MM.1S (cell line): ENCODE measurements around the gene MAPK9.

Experiments used
- DNase-seq: peaks from one replicate; pipeline ENCODE4 v3.0.0-alpha.2; 2015
- H2AFZ ChIP-seq: fragments of 300-600 bp; sonication (generic); 2 replicates; pipeline ENCODE4 v1.6.0; 2016; ENCODE audit warnings: antibody characterized with exemption, low read length
- H3F3A ChIP-seq: fragments of 300-600 bp; sonication (generic); 2 replicates; pipeline ENCODE4 v1.6.1; 2016; ENCODE audit warnings: mild to moderate bottlenecking, antibody characterized with exemption, low read length, moderate library complexity, mixed read lengths; ENCODE audit not compliant: insufficient read depth
- H3K27ac ChIP-seq: fragments of 300-600 bp; sonication (generic); 2 replicates; pipeline ENCODE4 v1.5.1; 2016; ENCODE audit warnings: mild to moderate bottlenecking, low read length
- H3K27me3 ChIP-seq: fragments of 300-600 bp; sonication (generic); replicated peaks from 2 replicates; pipeline ENCODE4 v1.6.0; 2016; ENCODE audit warnings: low read length; ENCODE audit not compliant: insufficient read depth
- H3K36me3 ChIP-seq: fragments of 300-600 bp; sonication (generic); replicated peaks from 2 replicates; pipeline ENCODE4 v1.6.1; 2016; ENCODE audit warnings: mild to moderate bottlenecking, low read length, mixed read lengths; ENCODE audit not compliant: insufficient read depth
- H3K4me1 ChIP-seq: fragments of 300-600 bp; sonication (generic); 2 replicates; pipeline ENCODE4 v1.6.1; 2016; ENCODE audit warnings: low read length, mixed read lengths
- H3K4me2 ChIP-seq: fragments of 300-600 bp; sonication (generic); 2 replicates; pipeline ENCODE4 v1.6.0; 2016; ENCODE audit warnings: low read depth, low read length
- H3K4me3 ChIP-seq: fragments of 300-600 bp; sonication (generic); 2 replicates; pipeline ENCODE4 v1.5.1; 2016; ENCODE audit warnings: low read length, mixed read lengths
- H3K79me2 ChIP-seq: fragments of 300-600 bp; sonication (generic); 2 replicates; pipeline ENCODE4 v1.6.1; 2016; ENCODE audit warnings: mixed run types, low read length, mixed read lengths
- H3K9ac ChIP-seq: fragments of 300-600 bp; sonication (generic); 2 replicates; pipeline ENCODE4 v1.6.1; 2016; ENCODE audit warnings: low read length, mixed read lengths
- H3K9me2 ChIP-seq: fragments of 300-600 bp; sonication (generic); replicated peaks from 2 replicates; pipeline ENCODE4 v1.6.1; 2016; ENCODE audit warnings: mild to moderate bottlenecking, low read length, mixed read lengths; ENCODE audit not compliant: insufficient read depth
- H3K9me3 ChIP-seq: fragments of 300-600 bp; sonication (generic); replicated peaks from 2 replicates; pipeline ENCODE4 v1.6.1; 2016; ENCODE audit warnings: mild to moderate bottlenecking, low read length, mixed read lengths; ENCODE audit not compliant: insufficient read depth
- H4K20me1 ChIP-seq: fragments of 300-600 bp; sonication (generic); 2 replicates; pipeline ENCODE4 v1.6.1; 2016; ENCODE audit warnings: mild to moderate bottlenecking, low read length, moderate library complexity, mixed read lengths; ENCODE audit not compliant: insufficient read depth
- EZH2 ChIP-seq: fragments of 300-600 bp; sonication (generic); optimal IDR thresholded peaks from 2 replicates; pipeline ENCODE3; 2017; ENCODE audit warnings: low read depth, mild to moderate bottlenecking, antibody characterized with exemption, low read length, mixed read lengths
- EZH2phosphoT487 ChIP-seq: fragments of 300-600 bp; sonication (generic); IDR thresholded peaks from 2 replicates; pipeline ENCODE4 v1.6.1; 2018; ENCODE audit warnings: antibody characterized with exemption, low read length
- TF ChIP-seq, protein P1 (sequence below): fragments of 300-600 bp; sonication (generic); IDR thresholded peaks from 2 replicates; pipeline ENCODE4 v1.5.1; 2016; ENCODE audit warnings: antibody characterized with exemption, low read length, mixed read lengths

MAPK9 gene

DNA sequence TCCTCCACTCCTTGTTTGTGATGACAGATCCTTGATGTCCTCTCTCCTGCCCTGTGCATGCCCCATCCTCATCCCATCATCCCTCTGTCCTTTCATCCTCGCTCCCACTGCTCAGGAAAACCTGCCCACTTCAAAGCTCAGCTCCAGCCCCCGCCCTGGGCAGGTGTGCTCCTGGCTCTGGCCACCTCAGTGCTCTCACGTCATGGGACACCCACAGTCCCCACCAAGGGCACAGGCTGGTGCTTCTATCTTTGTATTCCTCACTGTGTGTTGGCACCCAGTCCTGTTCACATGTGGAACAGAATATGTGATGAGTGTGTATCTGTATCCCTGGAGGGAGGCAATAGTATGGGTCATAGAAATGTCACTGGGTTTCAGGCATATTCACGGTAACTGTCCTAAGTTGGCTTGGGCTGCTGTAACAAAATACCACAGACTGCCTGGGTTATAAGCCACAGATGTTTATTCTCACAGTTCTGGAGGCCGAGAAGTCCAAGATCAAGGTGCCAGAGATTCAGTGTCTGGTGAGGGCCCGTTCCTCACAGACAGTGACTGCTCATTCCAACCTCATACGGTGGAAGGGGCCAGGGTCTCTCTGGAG, 47.8 kb upstream of the MAPK9 start:
- TF ChIP-seq EZH2phosphoT487 (no peak), EZH2 (no peak)
- TF ChIP-seq, protein P1, sequence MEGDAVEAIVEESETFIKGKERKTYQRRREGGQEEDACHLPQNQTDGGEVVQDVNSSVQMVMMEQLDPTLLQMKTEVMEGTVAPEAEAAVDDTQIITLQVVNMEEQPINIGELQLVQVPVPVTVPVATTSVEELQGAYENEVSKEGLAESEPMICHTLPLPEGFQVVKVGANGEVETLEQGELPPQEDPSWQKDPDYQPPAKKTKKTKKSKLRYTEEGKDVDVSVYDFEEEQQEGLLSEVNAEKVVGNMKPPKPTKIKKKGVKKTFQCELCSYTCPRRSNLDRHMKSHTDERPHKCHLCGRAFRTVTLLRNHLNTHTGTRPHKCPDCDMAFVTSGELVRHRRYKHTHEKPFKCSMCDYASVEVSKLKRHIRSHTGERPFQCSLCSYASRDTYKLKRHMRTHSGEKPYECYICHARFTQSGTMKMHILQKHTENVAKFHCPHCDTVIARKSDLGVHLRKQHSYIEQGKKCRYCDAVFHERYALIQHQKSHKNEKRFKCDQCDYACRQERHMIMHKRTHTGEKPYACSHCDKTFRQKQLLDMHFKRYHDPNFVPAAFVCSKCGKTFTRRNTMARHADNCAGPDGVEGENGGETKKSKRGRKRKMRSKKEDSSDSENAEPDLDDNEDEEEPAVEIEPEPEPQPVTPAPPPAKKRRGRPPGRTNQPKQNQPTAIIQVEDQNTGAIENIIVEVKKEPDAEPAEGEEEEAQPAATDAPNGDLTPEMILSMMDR, result no peak
- no peaks in the 10 kb centered on the region for H3K9me3 ChIP-seq
- H3K4me2 ChIP-seq, result no peak overlapping the region
- H3K4me1 ChIP-seq, result no peaks in the 10 kb centered on the region
- no peak overlapping the region for H3K9ac ChIP-seq
- DNase-seq, result no peak
- no peaks in the 10 kb centered on the region for H4K20me1 ChIP-seq
- H3K9me2 ChIP-seq, result no peaks in the 10 kb centered on the region
- no peaks in the 10 kb centered on the region for H3F3A ChIP-seq
- no peaks in the 10 kb centered on the region for H3K79me2 ChIP-seq
- no peak overlapping the region for H2AFZ ChIP-seq
- no peak overlapping the region for H3K4me3 ChIP-seq
- H3K27me3 ChIP-seq, result peaks cover 61% of the 10 kb centered on the region
- H3K27ac ChIP-seq, result no peak overlapping the region
- H3K36me3 ChIP-seq, result no peaks in the 10 kb centered on the region

- no peak overlapping the region for H2AFZ ChIP-seq
- H3K27me3 ChIP-seq, result peaks cover 50% of the 10 kb centered on the region
- no peaks in the 10 kb centered on the region for H3F3A ChIP-seq
- no peaks in the 10 kb centered on the region for H3K9me3 ChIP-seq
- H3K4me3 ChIP-seq, result no peak overlapping the region
- H3K36me3 ChIP-seq, result no peaks in the 10 kb centered on the region
- H3K4me1 ChIP-seq, result no peaks in the 10 kb centered on the region
- H3K9me2 ChIP-seq, result no peaks in the 10 kb centered on the region
- H3K27ac ChIP-seq, result no peak overlapping the region
- H3K79me2 ChIP-seq, result no peaks in the 10 kb centered on the region
- no peaks in the 10 kb centered on the region for H4K20me1 ChIP-seq
- H3K9ac ChIP-seq, result no peak overlapping the region
- TF ChIP-seq, protein P1, result no peak
- TF ChIP-seq EZH2 (no peak), EZH2phosphoT487 (no peak)
- H3K4me2 ChIP-seq, result no peak overlapping the region
- DNase-seq, result no peak
Observed at GRCh38 chr5:180338001-180338707, 46.3 kb upstream of the MAPK9 start.

GRCh38 chr5:180336234-180337020, 44.5 kb upstream of the MAPK9 start:
- no peaks in the 10 kb centered on the region for H3K4me1 ChIP-seq

More at GRCh38 chr5:180336234-180337020, 44.5 kb upstream of the MAPK9 start:
- Histone ChIP-seq H2AFZ (no peak overlapping the region), H3K79me2 (no peaks in the 10 kb centered on the region), H3K9ac (no peak overlapping the region), H3K4me3 (no peak overlapping the region), H3K27ac (no peak overlapping the region), H4K20me1 (no peaks in the 10 kb centered on the region), H3K27me3 (peaks cover 53% of the 10 kb centered on the region), H3K9me3 (no peaks in the 10 kb centered on the region), H3F3A (no peaks in the 10 kb centered on the region), H3K36me3 (no peaks in the 10 kb centered on the region), H3K9me2 (no peaks in the 10 kb centered on the region), H3K4me2 (no peak overlapping the region)
- TF ChIP-seq EZH2 (no peak), EZH2phosphoT487 (no peak)
- TF ChIP-seq, protein P1, result no peak
- DNase-seq, result no peak
